Stimulated activated effector memory CD8-positive, alpha-beta T cell treated with anti-CD3 and anti-CD28 coated beads, Interleukin-12 subunit alpha, Interleukin-12 subunit beta, amount 100 ng/mL, for 72 hours (primary cell): ENCODE measurements around the gene MARS1.

Experiments used
- ATAC-seq: fragments of 150-1000 bp; cut with Tn5 transposase; 2 replicates; pipeline ENCODE4 v1.10.0; 2021
- DNase-seq, 2 donors: peaks; one replicate each; pipeline ENCODE4 v3.0.0; 2021 to 2022; ENCODE audit warnings: low spot score in 2 of 2
- H3K27ac Mint-ChIP-seq: one replicate; pipeline ENCODE4 v1.8.0; 2022; ENCODE audit warnings: mild to moderate bottlenecking, mixed read lengths
- H3K36me3 Mint-ChIP-seq: one replicate; pipeline ENCODE4 v1.8.0; 2022; ENCODE audit warnings: mild to moderate bottlenecking, mixed read lengths
- H3K4me1 Mint-ChIP-seq: one replicate; pipeline ENCODE4 v1.8.0; 2022; ENCODE audit warnings: mixed read lengths
- H3K4me3 Mint-ChIP-seq: one replicate; pipeline ENCODE4 v1.8.0; 2022; ENCODE audit warnings: mild to moderate bottlenecking, mixed read lengths
- H3K9me3 Mint-ChIP-seq: one replicate; pipeline ENCODE4 v1.8.0; 2022; ENCODE audit warnings: mixed read lengths

The MARS1 gene

GRCh38 chr12:57564178-57564740 lies 76.4 kb downstream of the MARS1 start:
- no peak for DNase-seq
- Mint-ChIP-seq H3K36me3 (no peaks in the 10 kb centered on the region), H3K4me3 (no peak overlapping the region), H3K27ac (no peak overlapping the region), H3K4me1 (no peaks in the 10 kb centered on the region), H3K9me3 (no peaks in the 10 kb centered on the region)
- ATAC-seq = no peak
